SK-N-MC (cell line): ENCODE results near the gene TTC5.

Source experiments
- EZH2 ChIP-seq: fragments of 200-600 bp; sonication (generic); IDR thresholded peaks from one replicate; pipeline ENCODE4 v1.6.1; 2017; ENCODE audit warnings: antibody characterized with exemption
- FOXP2 ChIP-seq: optimal IDR thresholded peaks from 2 replicates; pipeline ENCODE3; 2011; ENCODE audit warnings: mild to moderate bottlenecking, moderate library complexity; ENCODE audit not compliant: insufficient read depth; ENCODE audit errors: extremely low read length, control extremely low read depth
- POLR2AphosphoS5 ChIP-seq: IDR thresholded peaks from 2 replicates; pipeline ENCODE4 v1.6.1; 2012; ENCODE audit warnings: mild to moderate bottlenecking, low read depth, low read length, borderline replicate concordance

GRCh38 chr14:20328705-20329104 lies 23.0 kb upstream of the TTC5 start:
- TF ChIP-seq EZH2 (no peak), POLR2AphosphoS5 (no peak), FOXP2 (no peak)
